Nephron progenitor cell (in vitro differentiated cells): Measurements from ENCODE around the gene WDR43.

Experiments
- DNase-seq: peaks from one replicate; pipeline ENCODE4 v3.0.0; 2021
- H3K27ac Mint-ChIP-seq: 2 replicates; pipeline ENCODE4 v1.8.0; 2021; ENCODE audit warnings: mild to moderate bottlenecking, moderate library complexity, mixed read lengths
- H3K27me3 Mint-ChIP-seq: 2 replicates; pipeline ENCODE4 v1.8.0; 2021; ENCODE audit warnings: mild to moderate bottlenecking, low read depth, mixed read lengths; ENCODE audit not compliant: poor library complexity
- H3K36me3 Mint-ChIP-seq: 2 replicates; pipeline ENCODE4 v1.8.0; 2021; ENCODE audit warnings: low read depth, mixed read lengths
- H3K4me1 Mint-ChIP-seq: 2 replicates; pipeline ENCODE4 v1.8.0; 2021; ENCODE audit warnings: mixed read lengths
- H3K4me3 Mint-ChIP-seq: 2 replicates; pipeline ENCODE4 v1.8.0; 2021; ENCODE audit warnings: mild to moderate bottlenecking, moderate library complexity, mixed read lengths
- H3K9me3 Mint-ChIP-seq: 2 replicates; pipeline ENCODE4 v1.8.0; 2021; ENCODE audit warnings: mild to moderate bottlenecking, moderate library complexity, mixed read lengths
- CTCF ChIP-seq: fragments of 200-600 bp; sonication (generic); IDR thresholded peaks from 2 replicates; pipeline ENCODE4 v1.5.0; 2021; ENCODE audit warnings: antibody characterized with exemption

The WDR43 gene

GRCh38 chr2:28949617-28950305 is 55.3 kb downstream of the WDR43 start:
- Mint-ChIP-seq H3K27me3 (peaks cover 6% of the 10 kb centered on the region), H3K4me1 (no peaks in the 10 kb centered on the region), H3K36me3 (peaks cover 57% of the 10 kb centered on the region), H3K4me3 (no peak overlapping the region), H3K27ac (no peak overlapping the region), H3K9me3 (peaks cover 36% of the 10 kb centered on the region)
- DNase-seq = no peak
- TF ChIP-seq CTCF = no peak

- Mint-ChIP-seq H3K9me3 (peaks cover 34% of the 10 kb centered on the region), H3K4me3 (no peak overlapping the region), H3K27me3 (peaks cover 5% of the 10 kb centered on the region), H3K4me1 (peaks cover 11% of the 10 kb centered on the region), H3K27ac (no peak overlapping the region), H3K36me3 (peaks cover 45% of the 10 kb centered on the region)
- no peak for DNase-seq
- no peak for TF ChIP-seq CTCF
Measured at GRCh38 chr2:28950941-28951630, 56.6 kb downstream of the WDR43 start.

- Mint-ChIP-seq H3K9me3 (peaks cover 29% of the 10 kb centered on the region), H3K4me1 (peaks cover 18% of the 10 kb centered on the region), H3K4me3 (no peak overlapping the region), H3K27me3 (peaks cover 14% of the 10 kb centered on the region), H3K27ac (peak overlapping the region; percentile 74), H3K36me3 (peaks cover 34% of the 10 kb centered on the region)
- no peak for DNase-seq
- TF ChIP-seq CTCF = no peak
Measured at GRCh38 chr2:28951910-28952835, 57.7 kb downstream of the WDR43 start.

GRCh38 chr2:28952836-28953211 is 58.4 kb downstream of the WDR43 start:
- TF ChIP-seq CTCF = no peak
- DNase-seq = no peak
- no peak overlapping the region for H3K27ac Mint-ChIP-seq
- peaks cover 18% of the 10 kb centered on the region for H3K4me1 Mint-ChIP-seq
- no peak overlapping the region for H3K4me3 Mint-ChIP-seq
- peaks cover 28% of the 10 kb centered on the region for H3K36me3 Mint-ChIP-seq
- peaks cover 21% of the 10 kb centered on the region for H3K27me3 Mint-ChIP-seq
- H3K9me3 Mint-ChIP-seq = peaks cover 27% of the 10 kb centered on the region

GRCh38 chr2:28955467-28955866 is 61.0 kb downstream of the WDR43 start:
- Mint-ChIP-seq H3K4me3 (peak overlapping the region; percentile 23), H3K4me1 (peaks cover 22% of the 10 kb centered on the region), H3K27me3 (peaks cover 21% of the 10 kb centered on the region), H3K9me3 (peaks cover under 1% of the 10 kb centered on the region), H3K36me3 (peaks cover 2% of the 10 kb centered on the region), H3K27ac (peak overlapping the region; percentile 40)
- DNase-seq = no peak
- no peak for TF ChIP-seq CTCF
